Heart left ventricle (tissue), 13 donors: ENCODE measurements around the gene CD81.

Source experiments
- POLR2A ChIP-seq, 2 donors: fragments of 450-650 bp; IDR thresholded peaks; one replicate each; pipeline ENCODE4 v1.6.1; 2017; ENCODE audit warnings: antibody characterized with exemption in 2 of 2, mild to moderate bottlenecking in 2 of 2, moderate library complexity in 2 of 2
- TF ChIP-seq, protein P1 (sequence below), 12 donors: fragments of 200-600 bp; sonication (generic) in 4 of 12; IDR thresholded peaks; one replicate each; pipeline versions ENCODE4 v1.5.0 to v1.8.0; 2018 to 2022; ENCODE audit warnings: antibody characterized with exemption in 12 of 12, mild to moderate bottlenecking in 5 of 12
- donor health status: ischemic (EF 13 %, LVEDD 7.1; RV severe dilation, severe dysfunction).
- donor health status: DM: no; HTN: yes; CAD: no.
- donor health status: DM: no; HTN: no; CAD: no.
- donor health status: ischemic (EF 25% LVEDD 6.9; RV normal size, moderate dysfunction).
- donor health status: ischemic (EF 25% LVEDD 5.7; RV mildly dilated, moderate dysfunction).
- donor health status: ischemic (EF 35%, LVEDD 5.7; RV mildly dilated, moderate dysfunction).
- donor health status: nonischemic (EF 11% LVEDD 7.7; RV severe dilation, severe dysfunction).
- donor health status: DM: yes; HTN: yes; CAD: no.
- donor health status: PGD.
- donor health status: ischemic (EF 29% LVEDD 5.4; RV normal size, mild dysfunction).
- donor health status: nonischemic (EF 23%, LVEDD 6.1; RV moderate dilation, normal function).

- TF ChIP-seq, protein P1, sequence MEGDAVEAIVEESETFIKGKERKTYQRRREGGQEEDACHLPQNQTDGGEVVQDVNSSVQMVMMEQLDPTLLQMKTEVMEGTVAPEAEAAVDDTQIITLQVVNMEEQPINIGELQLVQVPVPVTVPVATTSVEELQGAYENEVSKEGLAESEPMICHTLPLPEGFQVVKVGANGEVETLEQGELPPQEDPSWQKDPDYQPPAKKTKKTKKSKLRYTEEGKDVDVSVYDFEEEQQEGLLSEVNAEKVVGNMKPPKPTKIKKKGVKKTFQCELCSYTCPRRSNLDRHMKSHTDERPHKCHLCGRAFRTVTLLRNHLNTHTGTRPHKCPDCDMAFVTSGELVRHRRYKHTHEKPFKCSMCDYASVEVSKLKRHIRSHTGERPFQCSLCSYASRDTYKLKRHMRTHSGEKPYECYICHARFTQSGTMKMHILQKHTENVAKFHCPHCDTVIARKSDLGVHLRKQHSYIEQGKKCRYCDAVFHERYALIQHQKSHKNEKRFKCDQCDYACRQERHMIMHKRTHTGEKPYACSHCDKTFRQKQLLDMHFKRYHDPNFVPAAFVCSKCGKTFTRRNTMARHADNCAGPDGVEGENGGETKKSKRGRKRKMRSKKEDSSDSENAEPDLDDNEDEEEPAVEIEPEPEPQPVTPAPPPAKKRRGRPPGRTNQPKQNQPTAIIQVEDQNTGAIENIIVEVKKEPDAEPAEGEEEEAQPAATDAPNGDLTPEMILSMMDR (IDR thresholded peaks at IDR 0.05), result no peak
- no peak for TF ChIP-seq POLR2A (IDR thresholded peaks at IDR 0.05)
Measured at GRCh38 chr11:2352420-2352819, 24.7 kb upstream of the CD81 start.
